Subcutaneous adipose tissue (tissue), 4 donors: ENCODE data around the gene TRMT1. TPM values are rescaled to one million over a fixed set of nuclear protein-coding genes. Genes with fewer than 3 reads are reported as not detected.

Experiments used
- CTCF ChIP-seq: fragments of 450-650 bp; IDR thresholded peaks from one replicate; pipeline ENCODE4 v1.5.1; 2016; ENCODE audit warnings: low read depth, mild to moderate bottlenecking, control low read depth, antibody characterized with exemption, moderate library complexity
- total RNA-seq, 4 donors: library from RNA; depleted of rRNA; stranded (reverse); fragments of >200 nt; gene quantifications; one replicate each; pipeline ENCODE4 v1.1.0, GENCODE V29; 2016

Gene TRMT1
- total RNA-seq, 4 donors from 2014 or later = 19.5 to 35.6 (median 27.2) TPM

GRCh38 chr19:13109361-13110098 lies 7.0 kb downstream of the TRMT1 start:
- TF ChIP-seq CTCF = no peak

- TF ChIP-seq CTCF = no peak
These were observed 11.5 kb downstream of the TRMT1 start for GRCh38 chr19:13104848-13105711.

- no peak for TF ChIP-seq CTCF
These were observed 12.1 kb downstream of the TRMT1 start for GRCh38 chr19:13104360-13104847.

- TF ChIP-seq CTCF = no peak
These were observed 12.8 kb downstream of the TRMT1 start for GRCh38 chr19:13103581-13104359.

GRCh38 chr19:13102666-13103580 lies 13.6 kb downstream of the TRMT1 start, which contains the start of gene LYL1:
TSS of gene LYL1 (minus strand) at chr19:13102858. CDS start at chr19:13101171, 1,687 bp downstream.
- no peak for TF ChIP-seq CTCF

GRCh38 chr19:13102416-13102665 lies 14.2 kb downstream of the TRMT1 start:
- no peak for TF ChIP-seq CTCF
